CD14-positive monocyte (primary cell): ENCODE data around the gene CELF4. TPM values are rescaled to one million over a fixed set of nuclear protein-coding genes. Genes with fewer than 3 reads are reported as not detected.

ENCODE experiments used
- DNase-seq, 3 donors: peaks; one replicate each; pipeline ENCODE4 v3.0.0-alpha.2; 2011 to 2022
- H2AFZ ChIP-seq: 2 replicates; pipeline ENCODE4 v1.6.0; 2012; ENCODE audit warnings: mild to moderate bottlenecking, low read depth, low read length, inconsistent platforms; ENCODE audit not compliant: insufficient read depth, poor library complexity, severe bottlenecking
- H3K27ac ChIP-seq, 2 donors: 1 replicate in 1 of 2; 2 replicates in 1 of 2; pipeline ENCODE4 v1.5.1; 2012 to 2013; ENCODE audit warnings: low read length in 2 of 2, control low read depth in 1 of 2, inconsistent platforms in 1 of 2, low read depth in 1 of 2, mild to moderate bottlenecking in 1 of 2
- H3K27me3 ChIP-seq, 2 donors: one replicate each; pipeline versions ENCODE4 v1.6.0 to v1.6.1; 2011 to 2013; ENCODE audit warnings: low read length in 2 of 2; ENCODE audit not compliant: control insufficient read depth in 2 of 2, insufficient read depth in 2 of 2
- H3K36me3 ChIP-seq, 2 donors: replicated peaks in 1 of 2; 1 replicate in 1 of 2; 2 replicates in 1 of 2; pipeline versions ENCODE4 v1.5.1 to v1.6.1; 2012 to 2013; ENCODE audit warnings: low read length in 2 of 2, control low read depth in 1 of 2, inconsistent platforms in 1 of 2, mild to moderate bottlenecking in 1 of 2; ENCODE audit not compliant: insufficient read depth in 2 of 2, control insufficient read depth in 1 of 2
- H3K4me1 ChIP-seq, 2 donors: 1 replicate in 1 of 2; 2 replicates in 1 of 2; pipeline versions ENCODE4 v1.5.1 to v1.6.1; 2012 to 2013; ENCODE audit warnings: low read length in 2 of 2, control low read depth in 1 of 2, inconsistent platforms in 1 of 2, mild to moderate bottlenecking in 1 of 2, moderate library complexity in 1 of 2; ENCODE audit not compliant: insufficient read depth in 2 of 2, control insufficient read depth in 1 of 2
- H3K4me2 ChIP-seq: replicated peaks from 2 replicates; pipeline ENCODE3; 2012; ENCODE audit warnings: low read length, moderate library complexity, mild to moderate bottlenecking; ENCODE audit not compliant: poor library complexity, severe bottlenecking; ENCODE audit errors: extremely low read depth
- H3K4me3 ChIP-seq, 3 experiments: fragments of 200-600 bp in 1 of 3; sonication (generic) in 1 of 3; replicated peaks in 1 of 3; 1 replicate in 2 of 3; 2 replicates in 1 of 3; pipeline ENCODE4 v1.5.1; 2011 to 2013; ENCODE audit warnings: low read length in 3 of 3, mild to moderate bottlenecking in 3 of 3, control low read depth in 2 of 3, low read depth in 2 of 3, inconsistent platforms in 1 of 3, moderate library complexity in 1 of 3
- H3K79me2 ChIP-seq: 2 replicates; pipeline ENCODE4 v1.6.0; 2012; ENCODE audit warnings: mild to moderate bottlenecking, control low read depth, inconsistent platforms, low read length, moderate library complexity; ENCODE audit not compliant: insufficient read depth
- H3K9ac ChIP-seq: 2 replicates; pipeline ENCODE4 v1.6.0; 2017; ENCODE audit warnings: low read length, mild to moderate bottlenecking; ENCODE audit not compliant: insufficient read depth, poor library complexity, severe bottlenecking
- H3K9me3 ChIP-seq, 2 donors: replicated peaks in 1 of 2; 1 replicate in 1 of 2; 2 replicates in 1 of 2; pipeline versions ENCODE4 v1.5.1 to v1.6.1; 2012 to 2013; ENCODE audit warnings: low read length in 2 of 2, control low read depth in 1 of 2; ENCODE audit not compliant: control insufficient read depth in 1 of 2, insufficient read depth in 1 of 2
- H4K20me1 ChIP-seq: 2 replicates; pipeline ENCODE4 v1.6.0; 2012; ENCODE audit warnings: mild to moderate bottlenecking, low read length, control low read depth, moderate library complexity; ENCODE audit not compliant: insufficient read depth
- H3K27ac Mint-ChIP-seq, 7 donors: one replicate each; pipeline ENCODE4 v1.8.0; 2020; ENCODE audit warnings: mild to moderate bottlenecking in 7 of 7, mixed read lengths in 7 of 7, moderate library complexity in 6 of 7, inconsistent platforms in 2 of 7
- H3K27me3 Mint-ChIP-seq, 3 donors: one replicate each; pipeline ENCODE4 v1.8.0; 2021 to 2022; ENCODE audit warnings: low read depth in 3 of 3, mild to moderate bottlenecking in 3 of 3, mixed read lengths in 3 of 3, moderate library complexity in 3 of 3, inconsistent platforms in 1 of 3
- H3K36me3 Mint-ChIP-seq, 2 donors: one replicate each; pipeline ENCODE4 v1.8.0; 2020; ENCODE audit warnings: mixed read lengths in 2 of 2, inconsistent platforms in 1 of 2, mild to moderate bottlenecking in 1 of 2
- H3K4me1 Mint-ChIP-seq: one replicate; pipeline ENCODE4 v1.8.0; 2020; ENCODE audit warnings: mild to moderate bottlenecking, mixed read lengths
- H3K4me3 Mint-ChIP-seq, 2 donors: one replicate each; pipeline ENCODE4 v1.8.0; 2020; ENCODE audit warnings: mild to moderate bottlenecking in 2 of 2, mixed read lengths in 2 of 2, moderate library complexity in 1 of 2
- H3K9me3 Mint-ChIP-seq, 7 donors: one replicate each; pipeline ENCODE4 v1.8.0; 2020 to 2022; ENCODE audit warnings: mixed read lengths in 7 of 7, mild to moderate bottlenecking in 6 of 7, moderate library complexity in 6 of 7, inconsistent platforms in 2 of 7
- CTCF ChIP-seq: fragments of 200-600 bp; IDR thresholded peaks from one replicate; pipeline ENCODE4 v1.8.0; 2022; ENCODE audit warnings: antibody characterized with exemption, mild to moderate bottlenecking
- WGBS: methylation state at CpG from one replicate; pipeline ENCODE4 v1.1.5; 2013; ENCODE audit warnings: missing lambda C conversion rate; ENCODE audit not compliant: insufficient coverage; 5-methylcytosine and 5-hydroxymethylcytosine counted together
- intact Hi-C, 2 donors: fragments of 100-400 bp; cut with micrococcal nuclease; formaldehyde crosslinking; loops; one replicate each; pipeline versions ENCODE4 v1.15.0 to v1.15.1; 2023
- polyA plus RNA-seq, 3 donors: library from polyadenylated mRNA; depleted of rRNA in 1 of 3; unstranded in 2 of 3; stranded (reverse) in 1 of 3; fragments of 300-500 nt in 2 of 3; fragments of >200 nt in 1 of 3; fragmentation: Illumina TruSeq in 2 of 3; gene quantifications; 1 replicate in 2 of 3; 2 replicates in 1 of 3; pipeline ENCODE4 v1.2.3, GENCODE V29; 2012 to 2021

The CELF4 gene
- polyA plus RNA-seq, 3 donors, result not detected

DNA sequence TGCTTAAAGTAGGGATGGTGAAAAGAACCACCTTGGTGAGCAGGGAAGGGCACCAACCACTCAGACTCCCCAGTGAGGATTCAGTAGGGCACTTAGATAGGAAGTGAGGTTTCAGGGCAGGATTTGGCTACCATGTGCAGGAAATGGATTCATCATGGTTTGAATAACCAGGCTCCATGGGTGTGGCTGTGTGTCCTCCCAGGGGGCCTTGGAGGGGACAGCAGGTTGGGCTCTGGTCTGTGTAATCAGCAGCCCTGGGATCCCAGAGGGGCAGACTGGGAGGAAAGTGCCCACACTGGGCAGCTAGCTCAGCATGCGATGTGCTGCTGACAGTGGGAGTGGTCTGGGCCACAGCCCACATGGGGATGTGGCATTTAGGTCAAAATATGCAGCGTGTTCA is 224.6 kb downstream of the CELF4 start:
- 76% methylated on average over 2 of the region's 2 CpGs for WGBS

GRCh38 chr18:37339701-37340215 is 225.8 kb downstream of the CELF4 start:
- no peaks in the 10 kb centered on the region for H3K36me3 ChIP-seq
- H3K27me3 ChIP-seq, result no peaks in the 10 kb centered on the region
- no peak overlapping the region for H2AFZ ChIP-seq
- H3K36me3 Mint-ChIP-seq, result no peaks in the 10 kb centered on the region
- H3K9me3 Mint-ChIP-seq, result no peaks in the 10 kb centered on the region
- no peaks in the 10 kb centered on the region for H4K20me1 ChIP-seq
- no peak overlapping the region for H3K27ac Mint-ChIP-seq
- no peak overlapping the region for H3K9ac ChIP-seq
- H3K4me3 Mint-ChIP-seq, result no peak overlapping the region
- H3K9me3 ChIP-seq, result no peaks in the 10 kb centered on the region
- no peaks in the 10 kb centered on the region for H3K79me2 ChIP-seq
- no peak overlapping the region for H3K27ac ChIP-seq
- TF ChIP-seq CTCF, result no peak
- DNase-seq, result no peak
- no peaks in the 10 kb centered on the region for H3K4me1 Mint-ChIP-seq
- no peak overlapping the region for H3K4me2 ChIP-seq
- intact Hi-C loops, result no loop called here
- H3K4me3 ChIP-seq, result no peak overlapping the region
- H3K27me3 Mint-ChIP-seq, result peaks cover 6 to 10% (median 9%) of the 10 kb centered on the region in 3 donors
- no peaks in the 10 kb centered on the region for H3K4me1 ChIP-seq
- WGBS, result 61% methylated on average over 4 of the region's 11 CpGs

More for the DNA sequence above, 224.6 kb downstream of the CELF4 start:
- intact Hi-C loops, result no loop called here
- no peak overlapping the region for H2AFZ ChIP-seq
- no peaks in the 10 kb centered on the region for H3K79me2 ChIP-seq
- no peak overlapping the region for H3K9ac ChIP-seq
- DNase-seq, result no peak
- H3K36me3 Mint-ChIP-seq, result no peaks in the 10 kb centered on the region
- no peak overlapping the region for H3K27ac ChIP-seq
- no peak overlapping the region for H3K4me3 Mint-ChIP-seq
- no peaks in the 10 kb centered on the region for H3K4me1 ChIP-seq
- no peaks in the 10 kb centered on the region for H3K27me3 ChIP-seq
- H3K4me1 Mint-ChIP-seq, result no peaks in the 10 kb centered on the region
- TF ChIP-seq CTCF, result no peak
- H3K4me2 ChIP-seq, result no peak overlapping the region
- no peak overlapping the region for H3K27ac Mint-ChIP-seq
- H3K9me3 ChIP-seq, result no peaks in the 10 kb centered on the region
- H3K27me3 Mint-ChIP-seq, result peaks cover 6 to 14% (median 8%) of the 10 kb centered on the region in 3 donors
- H3K4me3 ChIP-seq, result no peak overlapping the region
- no peaks in the 10 kb centered on the region for H4K20me1 ChIP-seq
- no peaks in the 10 kb centered on the region for H3K9me3 Mint-ChIP-seq
- H3K36me3 ChIP-seq, result no peaks in the 10 kb centered on the region
